GM10266 (cell line): Measurements from ENCODE around the gene NUFIP1.
"Not testable (repeated sequence)": the region's sequence is repeated elsewhere in the genome, so short reads cannot be mapped to it uniquely, and the experiment has no call there.

ENCODE experiments used
- DNase-seq: peaks from one replicate; pipeline ENCODE4 v3.0.0; 2012; ENCODE audit errors: extremely low spot score
- CTCF ChIP-seq: IDR thresholded peaks from 2 replicates; pipeline ENCODE4 v1.5.1; 2012; ENCODE audit warnings: mild to moderate bottlenecking, low read depth; ENCODE audit not compliant: control insufficient read depth, insufficient read depth; ENCODE audit errors: missing control alignments

The NUFIP1 gene

GRCh38 chr13:44989071-44989889 is at the start of gene NUFIP1, which contains the start of gene GPALPP1:
TSS of gene NUFIP1 (minus strand) at chr13:44989471. CDS start at chr13:44989436, 35 bp downstream.
TSS of gene GPALPP1 (plus strand) at chr13:44989538. CDS start at chr13:44989655, 117 bp downstream.
- DNase-seq: peak; percentile 91
- no peak for TF ChIP-seq CTCF

- no peak for DNase-seq
- TF ChIP-seq CTCF: no peak
Observed at GRCh38 chr13:45036206-45036605, 46.9 kb upstream of the NUFIP1 start.

- no peak for TF ChIP-seq CTCF
- DNase-seq: no peak
Observed at GRCh38 chr13:45034342-45034741, 45.1 kb upstream of the NUFIP1 start.

- DNase-seq: no peak
- TF ChIP-seq CTCF: no peak
Observed at GRCh38 chr13:45024847-45025246, 35.6 kb upstream of the NUFIP1 start.

GRCh38 chr13:45021250-45021649 is 32.0 kb upstream of the NUFIP1 start:
- TF ChIP-seq CTCF: no peak
- DNase-seq: no peak

DNA sequence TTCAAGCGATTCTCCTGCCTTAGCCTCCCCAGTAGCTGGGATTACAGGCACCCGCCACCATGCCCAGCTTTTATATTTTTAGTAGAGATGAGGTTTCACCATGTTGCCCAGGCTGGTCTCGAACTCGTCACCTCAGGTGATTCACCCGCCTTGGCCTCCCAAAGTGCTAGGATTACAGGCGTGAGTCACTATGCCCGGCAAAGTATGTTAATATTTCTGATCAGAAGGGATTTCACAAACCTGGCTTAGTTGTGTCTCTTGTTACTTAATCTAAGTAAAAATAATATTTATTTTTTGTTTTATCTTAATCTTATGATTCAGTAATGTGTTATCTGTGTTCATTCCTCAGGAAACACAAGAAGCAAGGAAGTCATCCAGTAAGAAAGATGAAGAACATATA is 30.7 kb upstream of the NUFIP1 start:
- not testable (repeated sequence) for DNase-seq

- TF ChIP-seq CTCF: no peak
Observed at GRCh38 chr13:45016792-45017425, 27.6 kb upstream of the NUFIP1 start.

More at GRCh38 chr13:45016792-45017425, 27.6 kb upstream of the NUFIP1 start:
- DNase-seq: no peak
